GM21367 (cell line): ENCODE measurements around the gene C14orf93.

Experiments used
- ATAC-seq: cut with Tn5 transposase; IDR thresholded peaks from one replicate; pipeline ENCODE4 v1.9.1; 2021; ENCODE audit not compliant: unreplicated experiment

The C14orf93 gene

DNA sequence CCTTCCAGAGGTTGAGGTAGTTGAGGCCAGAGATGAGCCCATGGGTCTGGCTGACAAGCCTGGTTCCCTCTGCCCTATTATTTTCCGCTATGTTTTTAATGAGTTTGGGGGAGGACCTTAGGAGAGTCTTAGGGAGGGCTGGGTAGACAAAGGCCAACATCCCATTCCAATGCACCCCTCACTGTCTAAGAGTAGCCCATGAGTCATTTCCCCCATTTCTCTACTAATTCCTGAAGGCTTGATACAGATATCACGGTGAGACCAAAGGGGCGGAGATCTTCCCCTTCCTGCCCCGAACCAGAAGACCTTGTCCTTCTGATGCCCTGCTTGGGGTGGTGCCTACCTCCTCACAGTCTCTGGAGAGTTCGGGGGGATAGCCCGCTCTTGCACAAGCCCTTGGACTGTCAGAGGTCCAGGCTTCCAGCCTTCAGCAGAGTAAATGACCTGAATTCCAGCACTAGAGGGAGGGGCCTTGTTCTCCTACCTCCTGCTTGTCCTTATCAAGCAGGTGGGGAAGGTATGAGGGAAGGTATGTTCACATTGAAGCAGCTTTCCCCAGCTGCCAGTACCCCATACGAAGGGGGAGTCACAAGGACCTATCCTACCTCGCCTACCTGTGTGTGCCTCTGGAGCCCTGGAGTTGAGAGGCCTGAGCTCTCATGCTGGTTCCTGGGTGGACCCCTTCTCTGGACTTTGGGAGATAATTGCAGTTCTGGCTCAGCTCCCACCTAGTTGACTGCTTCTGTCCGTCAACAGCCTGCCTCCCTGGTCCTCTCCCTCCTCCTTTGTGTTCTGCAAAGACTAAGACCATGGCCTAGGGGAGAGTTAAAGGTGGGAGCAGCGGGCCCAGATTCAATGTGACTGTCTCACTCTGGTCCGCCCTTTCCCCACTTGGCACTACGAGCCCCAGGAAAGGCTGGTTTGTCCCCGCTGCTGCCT, 35.7 kb upstream of the C14orf93 start:
- ATAC-seq = no peak

DNA sequence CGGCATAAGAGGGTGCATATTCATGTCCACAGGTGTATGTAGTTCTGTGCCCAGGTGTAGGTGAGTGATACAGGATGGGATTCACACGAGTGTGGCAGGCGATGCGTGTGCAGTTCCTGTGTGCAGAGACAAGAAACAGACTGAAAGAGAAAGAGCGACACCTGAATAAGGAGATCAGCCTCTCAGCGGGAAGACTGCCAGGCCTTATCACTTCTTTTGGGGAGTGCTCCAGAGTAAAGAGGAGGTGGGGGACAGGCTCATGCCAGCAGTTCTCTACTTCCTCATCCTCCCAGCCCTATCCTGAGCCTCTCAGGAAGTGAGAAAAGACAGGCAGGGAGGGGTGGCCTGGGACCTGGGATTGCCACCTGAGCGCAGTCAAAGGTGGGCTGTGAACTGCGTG, 34.9 kb upstream of the C14orf93 start:
- ATAC-seq = no peak

DNA sequence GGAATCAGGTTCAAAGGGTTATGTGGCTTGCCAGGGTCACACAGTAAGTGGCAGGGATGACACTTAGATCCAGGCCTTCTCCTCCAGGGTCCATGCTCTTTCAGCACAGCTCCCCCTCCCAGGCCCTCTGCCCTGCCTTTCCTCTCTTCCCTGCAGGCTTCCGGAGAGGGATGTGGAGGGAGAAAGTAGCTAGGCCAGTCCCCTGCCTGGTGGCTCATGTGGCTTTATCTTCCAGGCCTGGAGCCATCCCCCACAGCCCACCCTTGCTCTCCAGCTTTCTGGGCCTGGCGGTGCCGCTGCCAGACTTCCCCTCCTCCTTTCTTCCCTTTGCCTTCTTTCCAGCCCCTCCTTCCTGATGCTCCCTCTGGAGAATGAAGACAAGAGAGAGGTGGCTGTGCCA, 33.8 kb upstream of the C14orf93 start:
- no peak for ATAC-seq

DNA sequence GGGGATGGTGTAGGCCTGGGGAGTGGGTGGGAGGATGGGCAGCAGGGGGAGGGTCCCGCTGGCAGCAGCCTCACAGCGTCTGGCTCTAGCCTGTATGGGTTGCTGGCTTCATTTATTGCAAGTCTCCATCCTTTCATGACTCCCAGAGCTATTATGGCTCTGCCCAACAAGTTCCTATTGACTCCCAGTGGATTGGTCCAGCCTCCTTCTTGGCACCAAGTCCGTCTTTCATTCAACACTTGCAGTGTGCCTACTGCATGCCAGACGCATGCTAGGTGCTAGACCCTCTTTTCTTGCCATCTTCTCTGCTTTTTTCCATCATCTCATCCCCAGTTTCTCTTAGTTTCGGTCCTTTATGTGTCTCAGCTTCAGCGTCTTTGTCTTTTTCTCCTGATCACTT, 33.2 kb upstream of the C14orf93 start:
- ATAC-seq = no peak

DNA sequence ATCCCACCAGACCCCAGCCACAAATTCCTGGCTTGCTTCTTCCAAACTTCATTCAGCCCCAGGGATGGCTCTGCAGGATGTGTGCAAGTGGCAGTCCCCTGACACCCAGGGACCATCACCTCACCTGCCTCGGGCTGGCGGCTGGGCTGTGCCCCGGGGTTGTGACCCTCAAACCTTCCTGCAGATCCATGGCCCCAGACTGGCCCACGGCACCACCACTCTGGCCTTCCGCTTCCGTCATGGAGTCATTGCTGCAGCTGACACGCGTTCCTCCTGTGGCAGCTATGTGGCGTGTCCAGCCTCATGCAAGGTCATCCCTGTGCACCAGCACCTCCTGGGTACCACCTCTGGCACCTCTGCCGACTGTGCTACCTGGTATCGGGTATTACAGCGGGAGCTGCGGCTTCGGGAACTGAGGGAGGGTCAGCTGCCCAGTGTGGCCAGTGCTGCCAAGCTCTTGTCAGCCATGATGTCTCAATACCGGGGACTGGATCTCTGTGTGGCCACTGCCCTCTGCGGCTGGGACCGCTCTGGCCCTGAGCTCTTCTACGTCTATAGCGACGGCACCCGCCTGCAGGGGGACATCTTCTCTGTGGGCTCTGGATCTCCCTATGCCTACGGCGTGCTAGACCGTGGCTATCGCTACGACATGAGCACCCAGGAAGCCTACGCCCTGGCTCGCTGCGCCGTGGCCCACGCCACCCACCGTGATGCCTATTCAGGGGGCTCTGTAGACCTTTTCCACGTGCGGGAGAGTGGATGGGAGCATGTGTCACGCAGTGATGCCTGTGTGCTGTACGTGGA, 32.4 kb upstream of the C14orf93 start, which contains the start of gene PSMB11:
Gene PSMB11 (plus strand): TSS at position 51 of the 804 bp plus-strand sequence. CDS start 14 bp downstream, at position 65.
- ATAC-seq = no peak

DNA sequence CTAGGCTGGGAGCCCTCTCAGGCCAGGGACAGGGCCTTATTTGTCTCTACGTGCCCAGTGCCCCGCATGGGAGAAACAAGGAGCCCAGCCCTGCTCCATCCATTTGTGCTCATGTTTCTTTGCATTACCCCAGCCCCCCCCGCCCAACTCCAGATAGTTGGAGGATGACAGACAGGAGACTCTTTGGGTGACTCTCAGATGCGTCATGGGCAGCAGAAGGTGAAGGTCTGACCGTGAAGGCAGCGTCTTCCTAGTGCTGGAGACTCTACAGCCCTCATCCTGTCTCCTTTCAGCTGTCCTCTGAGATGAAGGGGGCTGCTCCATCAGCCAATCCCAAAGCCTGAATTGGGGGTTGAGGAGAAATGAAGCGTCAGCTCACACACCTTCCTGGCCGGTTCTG, 31.8 kb upstream of the C14orf93 start:
- no peak for ATAC-seq

DNA sequence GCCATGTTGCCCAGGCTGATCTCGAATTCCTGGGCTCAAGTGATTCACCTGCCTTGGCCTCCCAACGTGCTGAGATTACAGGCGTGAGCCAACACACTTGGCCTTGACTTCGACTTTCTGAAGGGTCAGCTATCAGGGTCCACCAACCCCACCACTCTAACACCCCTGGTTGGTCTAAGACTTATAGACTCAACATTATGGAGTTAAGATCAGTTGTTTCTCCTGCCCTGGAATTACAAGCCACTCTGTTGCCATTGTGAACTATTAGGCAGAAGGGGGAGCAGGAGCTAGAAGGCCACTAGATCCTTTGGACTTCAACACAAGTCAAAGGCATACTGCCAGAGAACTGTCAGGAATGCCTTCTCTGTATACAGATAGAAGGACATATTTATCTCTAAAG, 30.2 kb upstream of the C14orf93 start:
- no peak for ATAC-seq

DNA sequence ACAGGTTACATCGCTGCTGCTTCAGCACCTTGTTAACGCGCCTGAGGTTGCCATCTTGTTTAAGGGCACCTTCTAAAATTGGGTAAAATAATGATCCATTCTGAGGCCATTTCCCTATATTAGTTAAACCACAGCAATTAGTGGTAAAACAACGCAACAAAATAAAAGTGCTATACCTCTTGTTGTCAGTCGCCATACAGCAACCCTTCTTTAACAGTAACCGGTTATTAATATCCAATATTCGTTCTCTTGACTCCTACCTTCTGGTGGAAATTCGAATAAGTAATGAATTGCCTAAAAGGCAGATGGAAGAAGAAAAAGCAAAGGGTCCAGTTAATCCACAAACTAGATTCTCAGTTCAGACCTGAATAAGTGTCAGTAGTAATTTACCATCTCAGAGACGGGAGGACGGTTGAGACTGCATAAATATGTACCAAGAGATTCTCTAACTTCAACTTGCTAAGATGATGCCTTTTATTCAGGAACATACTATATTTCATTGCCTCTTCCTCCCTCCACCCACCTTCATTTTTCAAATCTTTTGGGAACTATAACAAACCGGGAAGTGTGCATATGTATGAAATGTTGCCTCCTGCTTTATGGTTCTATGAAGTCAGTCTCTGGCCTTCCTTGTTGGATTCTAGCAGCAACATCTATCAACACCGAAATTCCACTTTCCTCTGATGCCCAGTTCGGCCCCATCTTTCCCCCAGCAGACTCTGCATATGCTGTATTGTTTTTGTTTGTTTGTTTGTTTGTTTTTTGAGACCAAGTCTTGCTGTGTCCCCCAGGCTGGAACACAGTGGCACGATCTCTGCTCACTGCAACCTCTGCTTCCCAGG, 25.6 kb upstream of the C14orf93 start:
- no peak for ATAC-seq

DNA sequence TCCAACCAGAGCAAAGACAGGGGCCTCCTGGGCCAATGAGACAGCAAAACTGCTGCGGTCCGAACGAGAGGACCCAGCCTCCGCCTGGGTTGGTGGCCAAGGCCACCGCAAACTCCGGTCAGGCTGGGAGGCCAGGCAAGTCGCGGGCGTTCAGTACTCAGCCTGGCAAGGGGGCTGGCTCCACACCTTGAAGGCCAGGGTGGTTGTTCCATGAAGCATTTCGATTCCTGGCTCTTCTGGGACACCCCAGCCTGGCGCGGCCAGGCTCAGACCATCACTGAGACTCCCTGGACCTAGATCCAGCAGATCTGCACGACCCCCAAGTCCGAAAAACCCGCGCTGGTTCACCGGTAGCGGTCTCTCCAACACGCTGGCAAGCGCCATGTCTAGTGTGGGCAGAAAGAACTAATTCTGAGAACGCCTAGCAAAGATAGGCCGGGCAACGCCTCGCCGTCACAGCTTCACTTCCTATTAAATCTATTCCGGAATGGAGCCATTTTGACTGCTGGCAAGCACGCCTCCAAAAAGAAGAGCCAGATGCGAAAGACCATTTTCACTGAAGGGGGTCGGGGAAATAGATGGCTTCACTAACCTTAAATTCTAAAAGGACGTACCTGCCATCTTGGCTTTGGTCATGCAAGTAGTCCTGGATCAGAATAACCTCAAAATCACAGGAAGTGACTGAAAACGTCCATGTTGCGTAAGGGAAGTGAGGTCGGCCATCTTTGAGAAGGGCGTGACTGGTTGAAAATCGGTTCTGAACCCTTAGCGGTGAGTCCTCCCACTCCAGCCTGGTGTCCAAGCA, 24.8 kb upstream of the C14orf93 start, which contains the start of gene PSMB5:
Gene PSMB5 (minus strand): TSS at position 403 of the 805 bp plus-strand sequence. CDS start 19 bp downstream, at position 384.
- peak; percentile 87 for ATAC-seq

DNA sequence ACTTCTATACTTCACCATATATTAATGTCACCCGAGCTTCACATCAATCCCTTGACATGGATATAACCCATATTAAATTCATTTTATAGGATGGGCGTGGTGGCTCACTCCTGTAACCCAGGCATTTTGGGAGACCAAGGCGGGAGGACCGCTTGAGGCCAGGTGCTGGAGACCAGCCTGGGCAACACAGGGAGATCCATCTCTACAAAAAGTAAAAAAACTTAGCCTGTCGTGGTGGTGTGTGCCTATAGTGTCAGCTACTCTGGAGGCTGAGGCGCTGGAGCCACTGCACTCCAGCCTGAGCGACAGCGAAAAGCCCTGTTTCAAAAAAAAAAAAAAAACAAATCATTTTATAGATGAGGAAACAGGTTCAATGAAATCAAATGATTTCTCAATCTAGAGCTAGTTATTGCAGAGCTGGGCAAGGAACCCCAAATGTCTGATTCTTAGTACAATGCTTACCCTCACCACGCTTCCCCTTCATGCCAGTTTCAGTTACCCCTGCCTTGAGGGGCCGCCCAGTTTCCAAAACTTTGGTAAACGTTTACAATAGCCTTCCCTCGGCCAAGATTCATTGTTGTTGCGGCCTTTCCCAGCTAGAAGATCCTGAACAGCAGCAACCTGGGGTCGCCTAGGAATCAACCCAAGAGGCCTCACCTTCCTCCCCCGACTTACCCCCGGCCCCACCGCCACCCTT, 24.0 kb upstream of the C14orf93 start:
- no peak for ATAC-seq

DNA sequence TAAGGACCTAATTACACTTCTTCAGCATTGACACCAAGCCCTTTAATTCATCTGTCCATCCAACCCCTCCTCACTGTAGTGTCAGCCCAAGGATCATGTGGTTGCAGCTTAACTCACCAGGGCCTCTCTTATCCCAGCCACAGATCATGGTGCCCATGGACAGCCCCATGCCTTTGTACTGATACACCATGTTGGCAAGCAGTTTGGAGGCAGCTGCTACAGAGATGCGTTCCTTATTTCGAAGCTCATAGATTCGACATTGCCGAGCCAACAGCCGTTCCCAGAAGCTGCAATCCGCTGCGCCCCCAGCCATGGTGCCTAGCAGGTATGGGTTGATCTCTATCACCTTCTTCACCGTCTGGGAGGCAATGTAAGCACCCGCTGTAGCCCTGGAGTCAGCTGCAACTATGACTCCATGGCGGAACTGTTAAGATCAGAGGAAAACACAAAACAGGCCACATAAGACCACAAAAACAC, 23.3 kb upstream of the C14orf93 start:
- ATAC-seq = no peak

DNA sequence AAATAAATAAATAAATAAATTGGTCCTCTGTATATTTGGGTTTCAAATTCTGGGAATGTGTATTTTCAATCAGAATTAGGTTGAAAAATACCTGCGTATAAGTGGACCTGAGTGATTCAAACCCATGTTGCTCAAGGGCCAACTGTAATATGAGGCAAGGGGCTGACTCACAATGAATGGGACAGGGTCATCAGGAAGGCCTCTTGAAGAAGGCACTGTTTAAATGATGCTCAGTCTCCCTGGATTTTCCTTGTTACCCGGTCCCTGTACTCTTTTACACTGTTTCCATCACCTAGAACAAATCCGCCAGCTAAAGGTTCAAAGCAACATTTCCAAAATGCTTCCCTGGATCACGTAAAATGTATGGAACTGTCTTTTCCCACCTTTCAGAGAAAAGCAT, 21.0 kb upstream of the C14orf93 start:
- no peak for ATAC-seq

DNA sequence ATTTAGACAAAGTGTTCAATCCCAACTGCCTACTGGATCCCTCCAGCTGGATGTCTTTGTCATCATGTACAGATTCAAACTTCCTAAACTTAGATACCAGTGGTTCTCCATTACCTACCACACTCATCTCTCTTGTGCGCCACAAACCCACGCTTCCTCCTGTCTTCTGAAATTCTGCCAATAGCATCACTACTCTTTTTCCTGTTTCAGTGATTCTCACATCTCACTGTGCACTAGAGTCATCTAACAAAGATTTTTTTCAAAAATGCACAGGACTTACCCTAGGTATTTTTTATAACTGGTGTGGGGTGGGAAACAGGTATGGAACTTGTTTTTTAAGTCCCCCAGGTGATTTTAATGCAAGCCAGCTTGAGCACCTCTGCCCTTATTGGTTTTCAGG, 18.9 kb upstream of the C14orf93 start:
- ATAC-seq = no peak

DNA sequence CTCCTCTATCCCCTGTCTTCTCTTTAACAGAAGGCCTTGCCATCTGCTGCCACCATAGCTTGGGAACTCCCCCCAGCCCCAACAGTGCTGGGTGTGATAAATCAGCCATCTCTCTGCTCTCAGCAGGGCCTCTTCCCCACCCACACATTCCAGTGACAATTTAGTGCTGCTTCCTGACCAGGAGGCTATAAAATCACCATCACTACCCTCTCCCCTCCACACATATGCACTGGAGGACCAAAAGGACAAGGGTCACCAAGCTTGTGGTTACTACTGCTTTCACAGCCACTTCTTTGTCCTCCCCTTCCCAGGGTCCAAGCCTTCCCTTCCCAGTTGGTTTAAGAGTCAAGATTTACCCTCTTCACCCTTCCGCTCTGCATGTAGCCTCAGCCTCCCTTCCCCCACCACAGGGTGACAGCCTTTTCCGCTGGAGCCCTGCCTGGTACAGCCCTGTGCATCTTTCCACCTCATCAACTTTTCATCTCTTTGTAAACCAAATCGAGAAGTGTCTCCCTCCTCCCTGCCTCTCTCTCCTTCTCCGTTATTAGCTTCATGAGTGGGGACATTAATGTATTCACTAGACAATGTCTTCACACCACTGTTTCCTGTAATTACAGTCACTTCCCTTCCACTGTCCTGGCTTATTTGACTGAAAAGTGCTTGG, 15.3 kb upstream of the C14orf93 start:
- no peak for ATAC-seq

DNA sequence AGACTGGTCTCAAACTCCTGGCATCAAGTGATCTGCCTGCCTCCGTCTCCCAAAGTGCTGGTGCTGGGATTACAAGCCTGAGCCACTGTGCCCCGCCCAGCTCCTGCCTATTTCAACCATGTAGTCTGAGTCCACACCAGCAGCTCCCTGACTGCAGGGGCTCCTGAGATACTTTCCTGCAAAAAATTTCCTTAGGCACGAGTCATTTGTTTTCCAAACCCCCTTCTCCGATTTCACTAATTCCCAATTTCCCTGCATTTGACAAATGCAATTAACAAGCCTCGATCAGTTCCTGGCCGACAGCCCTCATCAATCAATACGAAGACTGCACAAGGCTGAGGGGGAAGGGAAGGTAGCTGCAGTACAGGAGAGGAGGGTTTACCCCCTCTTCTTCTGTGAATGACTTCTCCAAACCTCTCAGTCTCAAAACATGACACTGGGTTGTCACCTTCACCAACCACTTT, 14.7 kb upstream of the C14orf93 start:
- no peak for ATAC-seq

DNA sequence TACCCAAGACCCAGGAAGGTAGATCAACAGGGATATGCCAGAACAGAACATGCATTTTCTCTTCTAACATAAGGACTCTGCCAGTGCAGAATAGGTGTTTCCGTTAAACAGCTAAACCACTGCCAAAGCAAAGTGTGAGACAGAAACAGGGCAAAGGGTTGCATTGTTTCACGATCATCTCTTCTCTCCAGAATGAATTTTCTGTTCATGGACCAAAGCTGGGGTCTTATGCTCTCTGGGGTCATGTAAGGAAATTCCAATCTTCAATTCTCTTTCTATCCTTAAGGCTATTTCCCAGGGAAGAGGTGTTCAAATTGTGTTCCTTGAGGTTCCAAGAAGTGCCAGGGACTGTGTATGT, 13.8 kb upstream of the C14orf93 start:
- ATAC-seq = no peak

DNA sequence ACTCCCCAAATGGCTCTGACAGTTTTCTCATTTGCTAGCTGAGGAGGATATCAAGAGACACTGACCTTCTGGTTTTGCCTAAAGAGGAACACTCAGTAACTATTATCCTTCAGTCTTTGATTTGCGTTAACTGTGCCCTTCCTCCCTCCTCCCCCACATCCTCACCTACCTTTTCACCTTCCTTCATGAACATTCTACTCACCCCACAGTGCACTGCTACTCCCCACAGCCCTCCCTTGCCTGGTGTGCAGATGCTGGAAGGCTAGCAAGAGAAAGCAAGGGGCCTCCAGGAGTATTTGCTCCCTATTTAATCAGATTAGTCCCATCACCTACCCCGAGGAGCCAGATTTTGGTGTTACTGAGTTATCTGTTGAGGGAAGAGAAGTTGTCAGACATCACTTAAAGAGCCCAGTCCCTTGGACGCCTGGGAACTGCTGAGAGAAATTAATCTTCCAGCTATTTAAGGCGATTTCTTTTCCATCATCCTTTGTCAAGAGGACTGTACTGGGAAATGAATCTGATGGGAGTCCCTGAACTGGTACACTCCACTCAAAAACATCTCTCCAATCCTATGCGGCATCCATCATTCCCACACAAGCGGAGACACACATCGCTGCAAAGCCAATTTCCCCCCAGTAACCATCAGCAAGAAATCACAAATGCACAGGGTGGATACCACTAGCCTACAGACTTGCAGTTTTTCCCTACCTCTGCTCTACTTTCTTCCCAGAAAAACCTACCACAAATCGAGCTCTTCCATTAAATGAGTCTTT, 13.3 kb upstream of the C14orf93 start:
- ATAC-seq = no peak

DNA sequence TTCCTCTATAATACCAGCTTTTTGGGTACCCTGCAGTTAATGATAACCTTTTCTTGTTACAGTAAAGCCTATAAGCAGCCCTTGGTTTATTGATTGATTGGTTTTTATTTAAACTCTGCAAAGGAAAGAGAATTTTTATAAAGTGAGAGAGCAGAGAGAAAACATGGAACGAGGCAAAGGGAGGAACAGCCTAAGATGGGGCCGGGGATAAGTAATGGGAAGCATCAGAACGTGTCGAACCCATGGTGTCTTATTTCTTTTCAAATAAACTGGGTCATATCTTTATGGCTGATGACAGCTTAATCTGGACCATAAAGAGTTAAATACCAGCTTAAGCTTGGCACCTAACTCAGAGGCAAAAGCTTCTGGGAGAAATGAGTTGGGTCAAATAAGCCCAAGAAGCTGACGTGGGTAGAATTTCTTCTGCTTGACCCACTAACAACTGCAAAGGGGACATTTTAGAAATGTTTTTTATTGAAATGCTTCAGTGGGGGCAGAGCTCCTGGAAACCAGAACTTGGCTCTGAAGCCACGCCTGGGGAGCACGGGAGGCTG, 12.0 kb upstream of the C14orf93 start:
- no peak for ATAC-seq
